ENCODE data around the gene NACC2.

NACC2 gene

GRCh38 chr9:136020206-136020605 is 74.9 kb downstream of the NACC2 start:
- DNase-seq = no peak

- DNase-seq = no peak
Observed at GRCh38 chr9:136019681-136020060, 75.4 kb downstream of the NACC2 start.

- no peak for DNase-seq
Observed at GRCh38 chr9:136019041-136019680, 75.9 kb downstream of the NACC2 start.

GRCh38 chr9:136018257-136019031 is 76.6 kb downstream of the NACC2 start:
- DNase-seq = no peak

GRCh38 chr9:136017289-136018190 is 77.5 kb downstream of the NACC2 start:
- DNase-seq = no peak

- DNase-seq = no peak
Observed at GRCh38 chr9:136016572-136017288, 78.4 kb downstream of the NACC2 start.

- DNase-seq = no peak
Observed at GRCh38 chr9:136015656-136016571, 79.2 kb downstream of the NACC2 start.

- no peak for DNase-seq
Observed at GRCh38 chr9:136014924-136015633, 80.0 kb downstream of the NACC2 start.

- no peak for DNase-seq
Observed at GRCh38 chr9:136014147-136014923, 80.8 kb downstream of the NACC2 start.

GRCh38 chr9:136013524-136014034 is 81.5 kb downstream of the NACC2 start:
- no peak for DNase-seq

- DNase-seq = no peak
Observed at GRCh38 chr9:136013116-136013515, 82.0 kb downstream of the NACC2 start.

- DNase-seq = no peak
Observed at GRCh38 chr9:136012651-136013050, 82.4 kb downstream of the NACC2 start.

- DNase-seq = no peak
Observed at GRCh38 chr9:136011703-136012496, 83.2 kb downstream of the NACC2 start.

- DNase-seq = no peak
Observed at GRCh38 chr9:136011376-136011702, 83.8 kb downstream of the NACC2 start.

GRCh38 chr9:136010615-136011361 is 84.3 kb downstream of the NACC2 start:
- no peak for DNase-seq

GRCh38 chr9:136010176-136010575 is 84.9 kb downstream of the NACC2 start:
- DNase-seq = no peak

GRCh38 chr9:136009516-136009915 is 85.6 kb downstream of the NACC2 start:
- DNase-seq = no peak

GRCh38 chr9:136008693-136008997 is 86.4 kb downstream of the NACC2 start:
- DNase-seq = no peak

All from CD4-positive, alpha-beta T cell treated with Interleukin-17A for 4 hours (primary cell).